Fibroblast of skin of abdomen (primary cell): ENCODE measurements around the gene RNF187.
A peak's percentile ranks its signal among the peaks of the same experiment; 100 is the strongest.
"Not testable (repeated sequence)": the region's sequence is repeated elsewhere in the genome, so short reads cannot be mapped to it uniquely, and the experiment has no call there.

ENCODE experiments used
- DNase-seq: peaks from one replicate; pipeline ENCODE4 v3.0.0-alpha.2; 2013

The RNF187 gene

GRCh38 chr1:228488818-228489674, 1.9 kb downstream of the RNF187 start:
- no peak for DNase-seq

GRCh38 chr1:228490120-228491078, 3.2 kb downstream of the RNF187 start:
- DNase-seq, result peak; percentile 82

GRCh38 chr1:228493141-228494043, 6.2 kb downstream of the RNF187 start:
- DNase-seq, result no peak

GRCh38 chr1:228494044-228494353, 6.8 kb downstream of the RNF187 start:
- no peak for DNase-seq

GRCh38 chr1:228494391-228494790, 7.2 kb downstream of the RNF187 start:
- DNase-seq, result no peak

GRCh38 chr1:228494970-228495853, 8.0 kb downstream of the RNF187 start:
- no peak for DNase-seq

GRCh38 chr1:228496084-228496483, 8.9 kb downstream of the RNF187 start:
- DNase-seq, result no peak

GRCh38 chr1:228496494-228496893, 9.3 kb downstream of the RNF187 start:
- DNase-seq, result no peak

- DNase-seq, result no peak
Measured at GRCh38 chr1:228497206-228497605, 10.0 kb downstream of the RNF187 start.

- no peak for DNase-seq
Measured at GRCh38 chr1:228497817-228498216, 10.6 kb downstream of the RNF187 start.

GRCh38 chr1:228500143-228500734, 13.1 kb downstream of the RNF187 start:
- DNase-seq, result no peak

- peak; percentile 87 for DNase-seq
Measured at GRCh38 chr1:228500901-228501871, 14.0 kb downstream of the RNF187 start.

- no peak for DNase-seq
Measured at GRCh38 chr1:228502522-228502921, 15.3 kb downstream of the RNF187 start.

GRCh38 chr1:228505944-228506343, 18.8 kb downstream of the RNF187 start:
- not testable (repeated sequence) for DNase-seq

- no peak for DNase-seq
Measured at GRCh38 chr1:228507961-228508652, 20.9 kb downstream of the RNF187 start.

GRCh38 chr1:228508840-228509415, 21.7 kb downstream of the RNF187 start:
- no peak for DNase-seq

GRCh38 chr1:228510101-228510802, 23.1 kb downstream of the RNF187 start:
- no peak for DNase-seq

- no peak for DNase-seq
Measured at GRCh38 chr1:228510803-228511413, 23.7 kb downstream of the RNF187 start.
